ENCODE data around the gene C14orf132.

Gene C14orf132

GRCh38 chr14:96125536-96125935 lies 86.4 kb downstream of the C14orf132 start:
- H3K4me3 ChIP-seq (ENCODE audit: low read length) = no peak overlapping the region
- no peaks in the 10 kb centered on the region for H3K36me3 ChIP-seq (ENCODE audit: control insufficient read depth, insufficient read depth, low read length)
- H3K9ac ChIP-seq (ENCODE audit: low read length) = no peak overlapping the region
- H3K27me3 ChIP-seq (ENCODE audit: control insufficient read depth, insufficient read depth, low read length) = no peaks in the 10 kb centered on the region
- no peaks in the 10 kb centered on the region for H3K4me1 ChIP-seq (ENCODE audit: control insufficient read depth, insufficient read depth, low read length)
- H3K9me3 ChIP-seq (ENCODE audit: control insufficient read depth, low read length) = no peaks in the 10 kb centered on the region

- no peaks in the 10 kb centered on the region for H3K36me3 ChIP-seq (ENCODE audit: control insufficient read depth, insufficient read depth, low read length)
Observed at GRCh38 chr14:96126339-96126782, 87.2 kb downstream of the C14orf132 start.

GRCh38 chr14:96126783-96127271 lies 87.7 kb downstream of the C14orf132 start:
- Histone ChIP-seq H3K9ac (ENCODE audit: low read length) (no peak overlapping the region), H3K36me3 (ENCODE audit: control insufficient read depth, insufficient read depth, low read length) (no peaks in the 10 kb centered on the region), H3K27me3 (ENCODE audit: control insufficient read depth, insufficient read depth, low read length) (no peaks in the 10 kb centered on the region), H3K9me3 (ENCODE audit: control insufficient read depth, low read length) (no peaks in the 10 kb centered on the region), H3K4me1 (ENCODE audit: control insufficient read depth, insufficient read depth, low read length) (no peaks in the 10 kb centered on the region), H3K4me3 (ENCODE audit: low read length) (no peak overlapping the region)

More at GRCh38 chr14:96126339-96126782, 87.2 kb downstream of the C14orf132 start:
- H3K9ac ChIP-seq (ENCODE audit: low read length) = no peak overlapping the region
- H3K4me1 ChIP-seq (ENCODE audit: control insufficient read depth, insufficient read depth, low read length) = no peaks in the 10 kb centered on the region
- H3K27me3 ChIP-seq (ENCODE audit: control insufficient read depth, insufficient read depth, low read length) = no peaks in the 10 kb centered on the region
- H3K4me3 ChIP-seq (ENCODE audit: low read length) = no peak overlapping the region
- H3K9me3 ChIP-seq (ENCODE audit: control insufficient read depth, low read length) = no peaks in the 10 kb centered on the region

- no peaks in the 10 kb centered on the region for H3K36me3 ChIP-seq (ENCODE audit: control insufficient read depth, insufficient read depth, low read length)
- H3K4me3 ChIP-seq (ENCODE audit: low read length) = no peak overlapping the region
- H3K9ac ChIP-seq (ENCODE audit: low read length) = no peak overlapping the region
- H3K9me3 ChIP-seq (ENCODE audit: control insufficient read depth, low read length) = no peaks in the 10 kb centered on the region
- peaks cover 5% of the 10 kb centered on the region for H3K4me1 ChIP-seq (ENCODE audit: control insufficient read depth, insufficient read depth, low read length)
- no peaks in the 10 kb centered on the region for H3K27me3 ChIP-seq (ENCODE audit: control insufficient read depth, insufficient read depth, low read length)
Observed at GRCh38 chr14:96129128-96129736, 90.1 kb downstream of the C14orf132 start.

- peaks cover 9% of the 10 kb centered on the region for H3K4me1 ChIP-seq (ENCODE audit: control insufficient read depth, insufficient read depth, low read length)
- H3K4me3 ChIP-seq (ENCODE audit: low read length) = no peak overlapping the region
- no peaks in the 10 kb centered on the region for H3K27me3 ChIP-seq (ENCODE audit: control insufficient read depth, insufficient read depth, low read length)
- H3K36me3 ChIP-seq (ENCODE audit: control insufficient read depth, insufficient read depth, low read length) = no peaks in the 10 kb centered on the region
- H3K9me3 ChIP-seq (ENCODE audit: control insufficient read depth, low read length) = no peaks in the 10 kb centered on the region
- no peak overlapping the region for H3K9ac ChIP-seq (ENCODE audit: low read length)
Observed at GRCh38 chr14:96130391-96130790, 91.2 kb downstream of the C14orf132 start.

- H3K36me3 ChIP-seq (ENCODE audit: control insufficient read depth, insufficient read depth, low read length) = no peaks in the 10 kb centered on the region
- no peak overlapping the region for H3K4me3 ChIP-seq (ENCODE audit: low read length)
- no peaks in the 10 kb centered on the region for H3K9me3 ChIP-seq (ENCODE audit: control insufficient read depth, low read length)
- no peaks in the 10 kb centered on the region for H3K27me3 ChIP-seq (ENCODE audit: control insufficient read depth, insufficient read depth, low read length)
- H3K4me1 ChIP-seq (ENCODE audit: control insufficient read depth, insufficient read depth, low read length) = peaks cover 14% of the 10 kb centered on the region
- no peak overlapping the region for H3K9ac ChIP-seq (ENCODE audit: low read length)
Observed at GRCh38 chr14:96130854-96131253, 91.7 kb downstream of the C14orf132 start.

GRCh38 chr14:96131836-96132235 lies 92.7 kb downstream of the C14orf132 start:
- H3K9me3 ChIP-seq (ENCODE audit: control insufficient read depth, low read length) = no peaks in the 10 kb centered on the region
- H3K9ac ChIP-seq (ENCODE audit: low read length) = no peak overlapping the region
- H3K4me1 ChIP-seq (ENCODE audit: control insufficient read depth, insufficient read depth, low read length) = peaks cover 20% of the 10 kb centered on the region
- H3K27me3 ChIP-seq (ENCODE audit: control insufficient read depth, insufficient read depth, low read length) = no peaks in the 10 kb centered on the region
- no peak overlapping the region for H3K4me3 ChIP-seq (ENCODE audit: low read length)
- H3K36me3 ChIP-seq (ENCODE audit: control insufficient read depth, insufficient read depth, low read length) = no peaks in the 10 kb centered on the region

- Histone ChIP-seq H3K4me3 (ENCODE audit: low read length) (no peak overlapping the region), H3K9ac (ENCODE audit: low read length) (no peak overlapping the region), H3K27me3 (ENCODE audit: control insufficient read depth, insufficient read depth, low read length) (no peaks in the 10 kb centered on the region), H3K4me1 (ENCODE audit: control insufficient read depth, insufficient read depth, low read length) (peaks cover 20% of the 10 kb centered on the region), H3K9me3 (ENCODE audit: control insufficient read depth, low read length) (no peaks in the 10 kb centered on the region), H3K36me3 (ENCODE audit: control insufficient read depth, insufficient read depth, low read length) (no peaks in the 10 kb centered on the region)
Observed at GRCh38 chr14:96134508-96134907, 95.3 kb downstream of the C14orf132 start.

GRCh38 chr14:96135285-96135684 lies 96.1 kb downstream of the C14orf132 start:
- Histone ChIP-seq H3K9me3 (ENCODE audit: control insufficient read depth, low read length) (no peaks in the 10 kb centered on the region), H3K4me3 (ENCODE audit: low read length) (no peak overlapping the region), H3K9ac (ENCODE audit: low read length) (no peak overlapping the region), H3K4me1 (ENCODE audit: control insufficient read depth, insufficient read depth, low read length) (peaks cover 20% of the 10 kb centered on the region), H3K36me3 (ENCODE audit: control insufficient read depth, insufficient read depth, low read length) (no peaks in the 10 kb centered on the region), H3K27me3 (ENCODE audit: control insufficient read depth, insufficient read depth, low read length) (no peaks in the 10 kb centered on the region)

- Histone ChIP-seq H3K27me3 (ENCODE audit: control insufficient read depth, insufficient read depth, low read length) (no peaks in the 10 kb centered on the region), H3K4me1 (ENCODE audit: control insufficient read depth, insufficient read depth, low read length) (peaks cover 20% of the 10 kb centered on the region), H3K9me3 (ENCODE audit: control insufficient read depth, low read length) (no peaks in the 10 kb centered on the region)
Observed at GRCh38 chr14:96136371-96137005, 97.3 kb downstream of the C14orf132 start.

GRCh38 chr14:96138241-96138640 lies 99.1 kb downstream of the C14orf132 start:
- H3K36me3 ChIP-seq (ENCODE audit: control insufficient read depth, insufficient read depth, low read length) = no peaks in the 10 kb centered on the region
- H3K27me3 ChIP-seq (ENCODE audit: control insufficient read depth, insufficient read depth, low read length) = no peaks in the 10 kb centered on the region
- peaks cover 15% of the 10 kb centered on the region for H3K4me1 ChIP-seq (ENCODE audit: control insufficient read depth, insufficient read depth, low read length)
- no peak overlapping the region for H3K9ac ChIP-seq (ENCODE audit: low read length)
- no peaks in the 10 kb centered on the region for H3K9me3 ChIP-seq (ENCODE audit: control insufficient read depth, low read length)
- H3K4me3 ChIP-seq (ENCODE audit: low read length) = no peak overlapping the region

More at GRCh38 chr14:96136371-96137005, 97.3 kb downstream of the C14orf132 start:
- Histone ChIP-seq H3K36me3 (ENCODE audit: control insufficient read depth, insufficient read depth, low read length) (no peaks in the 10 kb centered on the region), H3K4me3 (ENCODE audit: low read length) (no peak overlapping the region), H3K9ac (ENCODE audit: low read length) (no peak overlapping the region)

- no peaks in the 10 kb centered on the region for H3K36me3 ChIP-seq (ENCODE audit: control insufficient read depth, insufficient read depth, low read length)
- H3K27me3 ChIP-seq (ENCODE audit: control insufficient read depth, insufficient read depth, low read length) = no peaks in the 10 kb centered on the region
- no peak overlapping the region for H3K4me3 ChIP-seq (ENCODE audit: low read length)
- H3K4me1 ChIP-seq (ENCODE audit: control insufficient read depth, insufficient read depth, low read length) = peaks cover 15% of the 10 kb centered on the region
- H3K9ac ChIP-seq (ENCODE audit: low read length) = no peak overlapping the region
- no peaks in the 10 kb centered on the region for H3K9me3 ChIP-seq (ENCODE audit: control insufficient read depth, low read length)
Observed at GRCh38 chr14:96139169-96139568, 100.0 kb downstream of the C14orf132 start.
